MG63 (cell line): ENCODE results near the gene PAOX. TPM values are rescaled to one million over a fixed set of nuclear protein-coding genes. Genes with fewer than 3 reads are reported as not detected.
A peak's percentile ranks its signal among the peaks of the same experiment; 100 is the strongest.

Source experiments
- DNase-seq: peaks from one replicate; pipeline ENCODE4 v3.0.0-alpha.2; 2020
- H3K27me3 ChIP-seq: fragments of 250-450 bp; sonication (Bioruptor Pico); 2 replicates; pipeline ENCODE4 v1.5.1; 2020; ENCODE audit warnings: mild to moderate bottlenecking, moderate library complexity
- H3K36me3 ChIP-seq: fragments of 250-450 bp; sonication (Bioruptor Pico); 2 replicates; pipeline ENCODE4 v1.5.1; 2020; ENCODE audit warnings: mild to moderate bottlenecking, moderate library complexity
- H3K4me3 ChIP-seq: fragments of 250-450 bp; sonication (Bioruptor Pico); 2 replicates; pipeline ENCODE4 v1.5.1; 2020; ENCODE audit warnings: mild to moderate bottlenecking, moderate library complexity
- H3K9me3 ChIP-seq: fragments of 250-450 bp; sonication (Bioruptor Pico); 2 replicates; pipeline ENCODE4 v1.5.1; 2020; ENCODE audit warnings: mild to moderate bottlenecking, moderate library complexity
- total RNA-seq: library from RNA; depleted of rRNA; stranded (reverse); fragments of >200 nt; shearing (Covaris generic); gene quantifications from 2 replicates; pipeline ENCODE4 v1.2.3, GENCODE V29; 2014; ENCODE audit warnings: low replicate concordance

The PAOX gene
- total RNA-seq, 1 experiment from 2014 or later: 0.66 TPM

DNA sequence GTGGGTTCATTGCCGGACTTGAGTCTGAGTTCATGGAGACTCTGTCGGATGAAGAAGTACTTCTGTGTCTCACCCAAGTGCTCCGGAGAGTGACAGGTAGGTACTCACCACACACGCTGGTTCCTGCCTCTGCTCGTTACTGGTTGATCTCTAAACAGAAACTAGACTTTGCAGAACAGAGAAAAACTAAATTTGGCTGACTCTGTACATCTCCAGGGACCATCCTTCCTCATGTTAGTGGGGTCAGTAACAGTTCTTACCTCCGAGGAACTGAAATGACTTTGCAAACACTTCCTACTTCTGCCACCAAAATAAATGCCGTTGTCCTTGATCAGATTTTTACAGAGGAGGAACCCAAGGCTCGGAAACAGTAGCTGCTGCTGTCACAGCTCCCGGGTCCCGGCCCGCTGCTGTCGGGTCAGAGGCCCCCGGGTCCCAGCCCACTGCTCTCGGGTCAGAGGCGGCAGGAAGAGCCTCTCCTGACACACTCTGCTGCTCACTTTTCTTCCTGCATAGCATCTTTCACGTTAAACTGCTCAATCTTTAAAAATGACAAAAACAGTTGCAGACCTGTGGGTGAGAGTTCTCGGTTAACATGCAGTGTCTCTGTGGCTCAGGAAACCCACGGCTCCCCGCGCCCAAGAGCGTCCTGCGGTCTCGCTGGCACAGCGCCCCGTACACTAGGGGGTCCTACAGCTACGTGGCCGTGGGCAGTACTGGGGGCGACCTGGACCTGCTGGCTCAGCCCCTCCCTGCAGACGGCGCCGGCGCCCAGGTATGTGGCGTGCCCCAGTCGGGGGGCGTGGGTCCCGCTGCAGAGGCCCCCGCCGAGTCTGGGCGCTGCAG, 10.1 kb downstream of the PAOX start:
- H3K27me3 ChIP-seq: no peaks in the 10 kb centered on the region
- no peak for DNase-seq
- H3K4me3 ChIP-seq: no peak overlapping the region
- H3K9me3 ChIP-seq: no peaks in the 10 kb centered on the region
- H3K36me3 ChIP-seq: no peaks in the 10 kb centered on the region

DNA sequence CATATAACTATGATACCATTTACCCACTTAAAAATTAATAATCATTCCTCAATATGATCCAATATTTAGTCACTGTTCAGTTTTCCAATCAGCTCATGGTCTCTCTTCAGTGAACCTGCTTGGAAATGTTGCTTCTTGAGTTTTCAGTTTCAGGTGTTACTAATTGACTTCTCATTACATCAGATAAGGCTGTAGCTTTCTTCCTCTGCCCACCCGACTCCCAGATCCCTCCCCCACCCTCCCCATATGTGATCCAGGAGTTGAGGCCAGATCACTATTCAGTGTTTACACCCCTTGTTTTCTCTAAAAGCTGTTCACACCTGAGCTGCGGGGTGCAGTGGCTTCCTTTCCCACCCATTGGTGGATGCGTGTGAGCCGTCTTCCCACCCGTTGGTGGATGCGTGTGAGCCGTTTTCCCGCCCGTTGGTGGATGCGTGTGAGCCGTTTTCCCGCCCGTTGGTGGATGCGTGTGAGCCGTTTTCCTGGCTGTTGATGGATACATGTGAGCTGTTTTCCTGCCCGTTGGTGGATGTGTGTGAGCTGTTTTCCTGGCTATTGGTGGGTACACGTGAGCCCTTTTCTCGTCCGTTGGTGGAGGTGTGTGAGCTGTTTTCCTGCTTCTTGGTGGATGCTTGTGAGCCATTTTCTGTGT, 11.7 kb downstream of the PAOX start:
- Histone ChIP-seq H3K27me3 (no peaks in the 10 kb centered on the region), H3K9me3 (no peaks in the 10 kb centered on the region), H3K4me3 (no peak overlapping the region), H3K36me3 (peaks cover 7% of the 10 kb centered on the region; the same call in 1 of the 2 replicates)
- DNase-seq: no peak

DNA sequence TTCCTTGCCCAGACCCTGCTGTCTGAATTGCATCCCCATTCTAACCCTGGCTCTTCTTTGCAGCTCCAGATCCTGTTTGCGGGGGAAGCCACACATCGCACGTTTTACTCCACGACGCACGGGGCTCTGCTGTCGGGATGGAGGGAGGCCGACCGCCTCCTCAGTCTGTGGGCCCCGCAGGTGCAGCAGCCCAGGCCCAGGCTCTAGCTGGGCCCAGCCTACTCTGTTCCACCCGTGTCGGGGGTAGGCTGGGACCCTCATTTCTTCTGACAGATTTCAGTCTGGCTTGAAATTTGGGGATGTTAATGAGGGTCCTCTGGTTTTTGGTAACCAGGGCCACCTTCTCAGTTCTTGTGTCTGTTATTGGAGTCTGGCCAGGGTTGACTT, 12.2 kb downstream of the PAOX start:
- peaks cover 12% of the 10 kb centered on the region for H3K36me3 ChIP-seq
- H3K27me3 ChIP-seq: no peaks in the 10 kb centered on the region
- H3K9me3 ChIP-seq: no peaks in the 10 kb centered on the region
- DNase-seq: no peak
- no peak overlapping the region for H3K4me3 ChIP-seq

DNA sequence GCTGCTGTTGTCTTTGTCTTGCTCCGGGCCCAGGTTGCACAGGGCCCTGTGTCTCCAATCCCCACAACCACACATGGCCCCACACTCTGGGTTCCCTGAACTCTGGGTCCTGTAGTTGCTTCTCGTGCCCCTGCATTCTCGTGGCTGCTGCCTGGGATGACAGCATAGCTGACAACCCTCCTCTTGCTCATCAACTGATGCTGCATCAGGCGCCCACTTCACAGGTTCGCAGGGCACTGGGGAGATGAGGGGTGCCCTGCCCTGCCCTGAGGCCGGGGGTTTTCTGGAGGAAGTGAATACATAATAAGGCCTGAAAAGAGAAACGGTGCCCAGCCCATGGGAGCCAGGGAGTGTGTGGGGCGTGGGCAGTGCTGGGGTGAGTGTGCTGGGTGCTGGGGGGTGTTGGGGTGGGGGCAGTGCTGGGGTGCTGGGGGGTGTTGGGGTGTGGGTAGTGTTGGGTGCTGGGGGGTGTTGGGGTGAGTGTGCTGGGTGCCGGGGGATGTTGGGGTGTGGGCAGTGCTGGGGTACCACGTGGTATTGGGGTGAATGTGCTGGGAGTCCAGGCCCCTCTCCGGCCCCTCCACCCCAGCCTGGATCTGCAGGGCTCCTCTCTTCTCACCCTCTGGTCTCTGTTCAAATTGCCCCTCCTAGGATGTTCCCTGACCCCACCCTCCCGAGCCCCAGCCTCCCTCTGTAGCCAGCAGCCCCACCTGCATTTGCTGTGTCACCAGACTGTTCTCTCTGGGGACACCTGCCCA, 12.9 kb downstream of the PAOX start:
- DNase-seq: no peak
- no peaks in the 10 kb centered on the region for H3K9me3 ChIP-seq
- peaks cover 14% of the 10 kb centered on the region for H3K36me3 ChIP-seq
- no peak overlapping the region for H3K4me3 ChIP-seq
- H3K27me3 ChIP-seq: no peaks in the 10 kb centered on the region

DNA sequence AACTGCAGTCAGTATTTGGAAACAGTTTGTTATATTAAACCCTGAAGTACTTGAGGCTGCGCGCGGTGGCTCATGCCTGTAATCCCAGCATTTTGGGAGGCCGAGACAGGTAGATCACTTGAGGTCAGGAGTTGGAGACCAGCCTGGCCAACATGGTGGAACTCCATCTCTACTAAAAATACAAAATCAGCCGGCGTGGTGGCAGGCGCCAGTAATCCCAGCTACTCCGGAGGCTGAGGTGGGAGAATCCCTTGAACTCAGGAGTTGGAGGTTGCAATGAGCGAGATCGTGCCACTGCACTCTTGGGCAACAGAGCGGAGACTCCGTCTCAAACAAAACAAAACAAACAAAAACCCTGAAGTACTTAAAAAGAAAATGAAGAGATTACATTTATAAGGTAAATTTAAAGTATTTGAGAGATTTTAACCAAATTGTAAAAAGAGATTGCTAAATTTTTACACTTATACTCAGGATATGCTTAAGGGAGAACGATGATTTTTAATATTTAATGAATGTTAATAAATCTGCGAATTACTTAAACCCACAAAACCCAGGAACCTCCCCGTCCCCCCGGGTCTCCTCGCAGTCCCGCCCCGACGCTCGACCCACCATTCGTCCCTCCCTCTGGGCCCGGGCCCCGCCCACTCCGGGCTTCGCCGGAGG, 14.5 kb downstream of the PAOX start:
- DNase-seq: no peak
- peak overlapping the region; percentile 97 for H3K4me3 ChIP-seq
- no peaks in the 10 kb centered on the region for H3K27me3 ChIP-seq
- peaks cover 20% of the 10 kb centered on the region for H3K36me3 ChIP-seq
- no peaks in the 10 kb centered on the region for H3K9me3 ChIP-seq

DNA sequence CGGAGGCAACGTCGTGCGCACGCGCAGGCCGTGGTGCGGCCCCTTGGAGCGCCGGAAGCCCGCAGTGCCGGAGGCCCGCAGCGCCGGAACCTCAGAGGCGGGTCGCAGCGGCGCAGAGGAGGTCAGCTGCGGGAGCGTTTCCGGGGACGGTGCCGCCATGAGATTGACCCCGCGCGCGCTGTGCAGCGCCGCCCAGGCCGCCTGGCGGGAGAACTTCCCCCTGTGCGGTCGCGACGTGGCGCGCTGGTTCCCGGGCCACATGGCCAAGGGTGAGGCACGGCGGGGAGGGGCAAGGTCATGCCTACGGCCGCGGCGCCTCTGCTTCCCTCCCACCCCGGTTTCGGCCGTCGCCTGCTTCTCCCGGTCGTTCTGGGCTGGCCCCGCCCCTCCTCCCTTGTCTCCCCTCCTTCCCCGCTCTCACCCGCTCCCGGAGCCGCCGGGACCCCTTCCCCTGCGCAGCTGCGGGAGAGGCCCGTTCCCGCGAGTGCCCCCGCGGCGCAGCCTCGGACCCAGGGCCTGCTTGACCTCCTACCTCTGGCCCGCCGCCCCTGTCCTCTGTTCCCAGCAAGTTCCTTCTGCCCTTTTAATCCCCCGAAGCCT, 15.1 kb downstream of the PAOX start, which contains the start of gene MTG1:
Gene MTG1 (plus strand): TSS at position 94 of the 600 bp plus-strand sequence. CDS start 64 bp downstream, at position 158.
- Histone ChIP-seq H3K9me3 (no peaks in the 10 kb centered on the region), H3K4me3 (peak within 1 kb of the TSS; percentile 97), H3K36me3 (peaks cover 26% of the 10 kb centered on the region), H3K27me3 (no peaks in the 10 kb centered on the region)
- peak; percentile 93 for DNase-seq

DNA sequence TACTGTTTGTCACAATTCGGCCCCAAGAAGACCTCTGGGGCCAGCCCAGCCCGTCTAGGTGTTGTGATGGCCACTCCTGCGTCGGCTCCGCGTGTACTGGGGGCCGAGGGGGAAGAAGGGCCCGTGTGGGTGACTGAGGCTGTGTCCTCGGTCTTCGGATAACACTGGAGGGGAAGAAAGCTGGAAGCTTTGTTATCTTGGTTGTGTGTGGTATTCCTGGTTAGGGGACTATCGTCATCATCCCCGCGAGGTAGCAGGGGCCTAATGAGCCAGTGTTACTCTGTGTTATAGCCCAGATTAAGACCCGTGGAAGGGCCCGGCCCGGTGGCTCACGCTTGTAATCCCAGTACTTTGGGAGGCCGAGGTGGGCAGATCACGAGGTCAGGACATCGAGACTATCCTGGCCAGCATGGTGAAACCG, 15.7 kb downstream of the PAOX start:
- H3K9me3 ChIP-seq: no peaks in the 10 kb centered on the region
- peak overlapping the region; percentile 97 for H3K4me3 ChIP-seq
- no peak for DNase-seq
- H3K27me3 ChIP-seq: no peaks in the 10 kb centered on the region
- H3K36me3 ChIP-seq: peaks cover 33% of the 10 kb centered on the region

DNA sequence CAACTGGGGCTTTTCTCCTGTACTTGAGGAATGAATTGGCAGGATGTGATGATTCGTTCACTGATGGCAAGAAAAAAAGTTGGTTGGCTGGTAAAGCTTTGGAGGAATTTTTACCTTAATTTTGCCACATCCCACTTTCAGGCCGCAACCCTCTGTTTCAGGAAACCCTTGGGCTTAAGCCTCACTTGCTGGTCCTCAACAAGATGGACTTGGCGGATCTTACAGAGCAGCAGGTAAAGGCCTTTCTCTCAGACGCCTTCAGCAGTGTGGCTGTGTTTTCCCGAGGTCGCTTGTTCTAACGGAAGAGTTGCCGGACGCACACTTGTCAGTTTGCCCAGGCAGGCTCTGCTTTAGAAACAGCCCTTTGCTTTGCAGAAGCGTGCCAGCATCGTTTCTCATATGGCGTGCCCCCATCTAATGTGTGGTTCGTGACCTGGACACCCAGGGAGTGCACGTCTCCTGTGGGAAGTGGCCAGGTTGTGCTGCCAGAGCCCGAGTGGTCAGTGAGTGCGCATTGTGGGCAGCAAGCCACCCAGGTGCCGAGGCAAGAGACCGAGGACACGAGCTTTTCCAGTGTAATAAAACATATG, 17.1 kb downstream of the PAOX start:
- Histone ChIP-seq H3K4me3 (no peak overlapping the region), H3K27me3 (no peaks in the 10 kb centered on the region), H3K36me3 (peaks cover 42% of the 10 kb centered on the region), H3K9me3 (no peaks in the 10 kb centered on the region)
- DNase-seq: no peak

DNA sequence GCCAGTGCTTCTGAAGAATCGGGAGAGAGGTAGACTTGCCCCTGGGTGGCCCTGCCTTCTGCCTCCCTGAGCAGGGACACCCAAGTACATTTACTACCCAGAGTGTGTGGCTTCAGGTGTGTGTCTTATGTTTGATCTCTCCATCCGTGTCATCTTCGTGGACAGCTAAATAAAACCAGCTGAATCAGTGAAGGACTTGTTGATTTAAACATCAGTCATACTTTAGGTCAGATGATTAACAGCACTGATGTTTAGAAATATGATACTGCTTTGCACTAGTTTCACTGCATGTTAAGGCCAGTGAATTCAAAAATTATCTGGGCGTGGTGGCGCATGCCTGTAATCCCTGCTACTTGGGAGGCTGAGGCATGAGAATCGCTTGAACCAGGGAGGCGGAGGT, 18.9 kb downstream of the PAOX start:
- peaks cover 51% of the 10 kb centered on the region for H3K36me3 ChIP-seq
- no peak for DNase-seq
- no peak overlapping the region for H3K4me3 ChIP-seq
- H3K27me3 ChIP-seq: no peaks in the 10 kb centered on the region
- no peaks in the 10 kb centered on the region for H3K9me3 ChIP-seq

DNA sequence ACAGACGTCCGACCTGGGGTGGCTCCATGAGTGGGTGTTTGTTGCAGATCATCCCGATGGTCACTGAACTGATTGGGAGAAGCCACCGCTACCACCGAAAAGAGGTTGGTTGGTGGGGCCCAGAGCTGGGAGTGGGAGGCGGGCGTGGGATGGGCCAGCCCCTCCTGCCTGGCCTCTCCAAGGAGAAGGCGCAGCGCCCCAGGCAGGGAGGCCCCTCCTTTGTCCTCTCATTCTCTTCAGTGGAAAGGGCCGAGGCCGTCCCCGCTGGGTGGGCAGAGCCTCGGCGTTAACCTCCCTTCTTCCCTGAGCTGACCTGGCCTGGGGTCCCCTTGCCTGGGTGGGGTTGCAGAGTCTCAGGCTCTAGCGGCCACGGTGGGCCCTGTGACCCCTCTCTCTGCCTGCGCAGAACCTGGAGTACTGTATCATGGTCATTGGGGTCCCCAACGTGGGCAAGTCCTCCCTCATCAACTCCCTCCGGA, 20.1 kb downstream of the PAOX start:
- H3K27me3 ChIP-seq: no peaks in the 10 kb centered on the region
- H3K9me3 ChIP-seq: no peaks in the 10 kb centered on the region
- no peak for DNase-seq
- no peak overlapping the region for H3K4me3 ChIP-seq
- H3K36me3 ChIP-seq: peaks cover 56% of the 10 kb centered on the region

DNA sequence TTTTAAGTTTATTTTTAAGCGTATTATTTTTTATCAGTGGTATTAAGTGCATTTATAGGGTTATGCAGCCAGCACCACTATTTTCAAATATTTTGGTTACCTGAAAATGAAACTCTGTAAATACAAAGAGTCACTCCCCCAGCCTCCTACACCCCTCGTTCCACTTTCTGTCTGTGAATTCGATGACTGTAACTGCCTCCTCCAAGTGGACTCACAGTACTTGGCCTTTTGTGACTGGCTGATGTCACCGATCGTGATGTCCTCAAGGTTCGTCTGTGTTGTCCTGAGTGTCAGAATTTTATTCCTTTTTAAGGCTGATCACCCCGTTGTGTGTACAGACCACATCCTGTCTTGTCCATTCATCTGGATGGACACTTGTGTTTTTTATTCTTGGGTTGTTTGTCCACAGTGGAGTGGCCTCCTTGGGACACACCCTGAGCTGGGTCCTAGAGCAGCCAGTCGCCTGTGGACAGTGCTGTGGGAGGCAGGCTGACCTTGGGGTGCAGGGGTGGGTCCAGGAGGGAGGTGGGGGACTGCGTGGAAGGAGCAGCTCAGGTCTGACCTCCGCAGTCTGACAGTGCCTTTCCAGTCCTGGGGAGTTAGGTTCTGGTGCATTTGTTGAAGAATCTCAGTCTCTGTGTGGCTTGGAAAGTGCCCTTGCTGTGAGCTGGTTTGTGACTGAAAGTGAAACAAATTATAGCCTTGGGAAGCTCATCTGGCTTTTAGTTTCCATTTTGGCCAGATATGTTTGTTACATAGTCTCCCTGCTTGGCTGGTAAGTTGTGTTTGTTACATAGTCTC, 21.8 kb downstream of the PAOX start:
- Histone ChIP-seq H3K4me3 (no peak overlapping the region), H3K9me3 (no peaks in the 10 kb centered on the region), H3K36me3 (peaks cover 64% of the 10 kb centered on the region), H3K27me3 (no peaks in the 10 kb centered on the region)
- DNase-seq: no peak

DNA sequence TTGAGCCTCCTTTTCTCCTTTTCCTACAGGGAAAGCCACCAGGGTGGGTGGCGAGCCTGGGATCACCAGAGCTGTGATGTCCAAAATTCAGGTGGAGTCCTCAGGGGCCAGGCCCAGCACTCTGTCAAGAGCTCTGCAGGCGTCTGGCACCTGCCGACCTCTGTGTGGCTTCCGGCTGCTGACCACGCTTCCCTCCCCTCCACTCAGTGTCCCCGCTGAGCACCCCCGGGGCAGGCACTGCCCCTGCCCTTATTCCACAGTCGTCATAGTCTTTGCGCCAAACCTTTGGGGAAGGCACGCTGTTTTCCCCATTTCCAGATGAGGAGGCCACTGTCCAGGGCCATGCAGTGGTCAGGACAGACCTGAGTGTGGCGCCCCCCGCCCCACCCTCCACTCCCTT, 22.4 kb downstream of the PAOX start:
- H3K9me3 ChIP-seq: no peaks in the 10 kb centered on the region
- H3K27me3 ChIP-seq: no peaks in the 10 kb centered on the region
- peaks cover 62% of the 10 kb centered on the region for H3K36me3 ChIP-seq
- H3K4me3 ChIP-seq: no peak overlapping the region
- DNase-seq: no peak

DNA sequence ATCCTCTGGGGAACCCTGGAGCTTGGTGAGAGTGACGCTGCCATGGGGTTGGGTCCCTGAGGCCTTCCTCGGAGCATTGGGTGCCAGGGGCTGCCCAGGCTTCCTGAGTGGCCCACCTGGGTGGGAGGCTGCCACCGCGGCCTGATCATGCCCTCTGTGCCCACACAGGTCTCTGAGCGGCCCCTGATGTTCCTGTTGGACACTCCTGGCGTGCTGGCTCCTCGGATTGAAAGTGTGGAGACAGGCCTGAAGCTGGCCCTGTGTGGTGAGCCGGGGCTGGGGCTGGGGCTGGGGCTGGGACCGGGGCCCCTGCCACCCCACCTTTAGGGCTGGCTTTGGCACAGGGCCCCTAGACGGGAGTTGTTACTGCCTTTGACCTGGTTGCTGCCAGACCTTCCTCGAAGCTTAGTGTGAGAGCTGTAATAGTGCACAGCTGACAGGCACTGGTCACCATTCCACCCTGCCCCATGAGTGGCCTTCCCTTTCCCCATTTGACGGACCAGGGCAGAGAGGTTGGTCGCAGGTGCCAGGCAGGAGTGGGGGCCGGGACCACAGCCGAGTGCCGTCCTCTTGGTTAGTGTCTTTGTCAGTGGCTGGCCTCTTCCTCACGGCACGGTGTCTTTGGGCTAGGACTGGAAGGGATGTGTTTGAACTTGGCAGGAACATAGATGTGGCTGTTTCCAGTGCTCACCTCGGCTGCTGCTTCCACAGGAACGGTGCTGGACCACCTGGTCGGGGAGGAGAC, 23.1 kb downstream of the PAOX start:
- Histone ChIP-seq H3K9me3 (no peaks in the 10 kb centered on the region), H3K36me3 (peaks cover 69% of the 10 kb centered on the region), H3K27me3 (no peaks in the 10 kb centered on the region), H3K4me3 (no peak overlapping the region)
- DNase-seq: no peak

DNA sequence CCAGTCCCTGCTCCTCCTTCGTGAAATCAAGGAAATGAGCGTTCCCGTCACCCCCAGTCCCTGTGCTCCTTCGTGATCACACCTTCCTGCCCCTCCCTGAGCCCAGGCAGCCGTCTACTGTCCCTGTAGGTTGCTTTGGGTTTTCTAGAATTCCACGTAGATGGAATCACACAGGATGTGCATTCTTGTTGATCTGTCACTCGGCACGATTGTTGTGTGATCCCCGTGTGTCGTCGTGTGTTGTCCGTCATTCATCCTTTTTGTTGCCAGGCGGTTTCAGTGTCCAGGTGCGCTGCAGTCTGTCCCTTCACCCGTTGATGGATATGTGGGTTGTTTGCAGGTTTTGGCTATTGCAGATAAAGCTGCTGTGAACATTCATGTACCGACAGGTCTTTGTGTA, 24.3 kb downstream of the PAOX start:
- Histone ChIP-seq H3K27me3 (no peaks in the 10 kb centered on the region), H3K4me3 (no peak overlapping the region), H3K9me3 (peaks cover 4% of the 10 kb centered on the region; the same call in 1 of the 2 replicates), H3K36me3 (peaks cover 75% of the 10 kb centered on the region)
- no peak for DNase-seq

DNA sequence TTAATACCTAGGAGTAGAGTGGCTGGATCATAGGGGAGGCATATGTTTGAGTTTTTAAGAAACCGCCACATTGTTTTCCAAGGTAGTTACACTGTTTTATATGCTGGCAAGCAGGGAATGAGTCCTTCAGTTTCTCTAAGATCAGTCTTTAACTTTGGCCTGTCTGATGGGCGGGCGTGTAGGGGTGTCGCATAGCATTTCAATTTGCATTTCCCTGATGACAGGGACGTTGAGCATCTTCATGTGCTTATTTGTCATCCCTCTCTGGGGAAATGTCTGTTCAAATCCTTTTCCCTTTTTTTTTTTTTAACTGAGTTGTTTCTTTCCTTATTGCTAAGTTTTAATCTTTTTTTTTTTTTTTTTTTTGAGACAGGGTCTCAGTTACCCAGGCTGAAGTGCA, 24.7 kb downstream of the PAOX start:
- no peaks in the 10 kb centered on the region for H3K27me3 ChIP-seq
- H3K4me3 ChIP-seq: no peak overlapping the region
- H3K36me3 ChIP-seq: peaks cover 75% of the 10 kb centered on the region
- DNase-seq: no peak
- peaks cover 7% of the 10 kb centered on the region; the same call in 1 of the 2 replicates for H3K9me3 ChIP-seq
